Nephron (organoid): ENCODE measurements around the gene PDP2.

Experiments
- H3K27ac Mint-ChIP-seq, 3 experiments: 2 replicates each; pipeline ENCODE4 v1.8.0; 2020; ENCODE audit warnings: mixed read lengths in 3 of 3, mild to moderate bottlenecking in 2 of 3, moderate library complexity in 1 of 3
- H3K27me3 Mint-ChIP-seq: 2 replicates; pipeline ENCODE4 v1.8.0; 2021; ENCODE audit warnings: low read depth, mild to moderate bottlenecking, moderate library complexity, mixed read lengths
- H3K36me3 Mint-ChIP-seq: 2 replicates; pipeline ENCODE4 v1.8.0; 2020; ENCODE audit warnings: low read depth, mixed read lengths
- H3K4me1 Mint-ChIP-seq: 2 replicates; pipeline ENCODE4 v1.8.0; 2020; ENCODE audit warnings: mixed read lengths
- H3K4me3 Mint-ChIP-seq, 3 experiments: 2 replicates each; pipeline ENCODE4 v1.8.0; 2020; ENCODE audit warnings: mild to moderate bottlenecking in 3 of 3, mixed read lengths in 3 of 3, moderate library complexity in 2 of 3
- H3K9me3 Mint-ChIP-seq: 2 replicates; pipeline ENCODE4 v1.8.0; 2020; ENCODE audit warnings: mixed read lengths
- CTCF ChIP-seq, 3 experiments: fragments of 200-600 bp; sonication (generic); IDR thresholded peaks; one replicate each; pipeline ENCODE4 v1.5.0; 2021; ENCODE audit warnings: antibody characterized with exemption in 3 of 3; ENCODE audit not compliant: unreplicated experiment in 3 of 3

Gene PDP2

GRCh38 chr16:66918355-66918754, 38.0 kb downstream of the PDP2 start:
- H3K9me3 Mint-ChIP-seq = no peaks in the 10 kb centered on the region
- H3K27me3 Mint-ChIP-seq = peaks cover 48% of the 10 kb centered on the region
- H3K36me3 Mint-ChIP-seq = no peaks in the 10 kb centered on the region
- H3K27ac Mint-ChIP-seq = peak overlapping the region in 2 of 3 experiments; percentile 69 to 93
- TF ChIP-seq CTCF (IDR thresholded peaks at IDR 0.05; ENCODE audit: unreplicated experiment in 3 of 3) = no peak
- peak overlapping the region in 2 of 3 experiments; percentile 36 to 53 for H3K4me3 Mint-ChIP-seq
- H3K4me1 Mint-ChIP-seq = peaks cover 17% of the 10 kb centered on the region

DNA sequence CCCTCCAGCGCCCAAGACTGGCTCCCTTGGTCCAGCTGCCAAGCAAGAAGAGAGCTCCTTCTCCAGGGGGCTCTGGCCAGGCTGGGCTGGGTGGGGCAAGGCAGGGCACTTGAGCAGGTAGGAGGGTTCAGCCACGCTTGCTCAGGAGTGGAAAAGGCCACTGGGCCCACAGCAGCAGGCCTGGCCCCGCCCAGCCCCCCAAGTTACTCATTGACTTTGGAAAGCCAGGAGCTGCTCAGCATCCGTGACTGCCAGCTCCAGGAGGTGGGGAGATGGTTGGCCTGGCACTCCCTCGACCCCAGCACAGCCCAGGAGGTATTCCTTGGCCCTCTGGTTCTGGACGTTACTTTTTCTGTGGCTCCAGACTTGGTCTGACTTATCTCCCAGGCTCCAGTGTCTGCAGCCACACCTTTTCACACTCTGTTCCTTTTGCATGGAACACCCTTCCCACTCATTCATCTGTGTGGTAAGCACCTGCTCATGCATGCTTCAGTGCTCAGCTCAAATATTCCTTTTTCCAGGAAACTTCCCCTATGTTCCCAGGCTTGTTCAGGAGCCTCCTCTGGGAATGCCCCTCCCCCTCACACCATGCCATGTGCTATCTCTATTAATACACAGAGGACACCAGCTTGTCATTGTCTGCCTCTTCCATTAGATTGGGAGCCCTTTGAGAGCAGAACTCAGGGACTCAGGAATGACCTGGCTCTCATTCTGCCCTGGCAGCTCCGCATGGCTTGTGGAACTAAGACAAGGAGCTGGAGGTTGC, 38.7 kb downstream of the PDP2 start, which contains the start of gene CDH16:
Gene CDH16 (minus strand): TSS at position 83 of the 766 bp plus-strand sequence. CDS start 820 bp downstream, outside the sequence.
- Mint-ChIP-seq H3K4me1 (peaks cover 22% of the 10 kb centered on the region), H3K9me3 (no peaks in the 10 kb centered on the region), H3K4me3 (peak within 1 kb of the TSS; percentile 5 to 53 (median 53)), H3K36me3 (no peaks in the 10 kb centered on the region), H3K27me3 (peaks cover 52% of the 10 kb centered on the region), H3K27ac (peak within 1 kb of the TSS; percentile 69 to 93 (median 85))
- TF ChIP-seq CTCF (IDR thresholded peaks at IDR 0.05; ENCODE audit: unreplicated experiment in 3 of 3) = no peak

GRCh38 chr16:66919569-66920298, 39.4 kb downstream of the PDP2 start:
- Mint-ChIP-seq H3K9me3 (no peaks in the 10 kb centered on the region), H3K36me3 (no peaks in the 10 kb centered on the region), H3K4me1 (peaks cover 22% of the 10 kb centered on the region), H3K27me3 (peaks cover 53% of the 10 kb centered on the region), H3K4me3 (peak overlapping the region in 1 of 3 experiments; percentile 5), H3K27ac (peak overlapping the region; percentile 69 to 93 (median 85))
- no peak for TF ChIP-seq CTCF (IDR thresholded peaks at IDR 0.05; ENCODE audit: unreplicated experiment in 3 of 3)

- Mint-ChIP-seq H3K4me3 (no peak overlapping the region), H3K36me3 (no peaks in the 10 kb centered on the region), H3K27me3 (peaks cover 51% of the 10 kb centered on the region), H3K9me3 (no peaks in the 10 kb centered on the region), H3K27ac (peak overlapping the region; percentile 69 to 93 (median 85)), H3K4me1 (peaks cover 23% of the 10 kb centered on the region)
- no peak for TF ChIP-seq CTCF (IDR thresholded peaks at IDR 0.05; ENCODE audit: unreplicated experiment in 3 of 3)
Measured at GRCh38 chr16:66920299-66920590, 39.9 kb downstream of the PDP2 start.

DNA sequence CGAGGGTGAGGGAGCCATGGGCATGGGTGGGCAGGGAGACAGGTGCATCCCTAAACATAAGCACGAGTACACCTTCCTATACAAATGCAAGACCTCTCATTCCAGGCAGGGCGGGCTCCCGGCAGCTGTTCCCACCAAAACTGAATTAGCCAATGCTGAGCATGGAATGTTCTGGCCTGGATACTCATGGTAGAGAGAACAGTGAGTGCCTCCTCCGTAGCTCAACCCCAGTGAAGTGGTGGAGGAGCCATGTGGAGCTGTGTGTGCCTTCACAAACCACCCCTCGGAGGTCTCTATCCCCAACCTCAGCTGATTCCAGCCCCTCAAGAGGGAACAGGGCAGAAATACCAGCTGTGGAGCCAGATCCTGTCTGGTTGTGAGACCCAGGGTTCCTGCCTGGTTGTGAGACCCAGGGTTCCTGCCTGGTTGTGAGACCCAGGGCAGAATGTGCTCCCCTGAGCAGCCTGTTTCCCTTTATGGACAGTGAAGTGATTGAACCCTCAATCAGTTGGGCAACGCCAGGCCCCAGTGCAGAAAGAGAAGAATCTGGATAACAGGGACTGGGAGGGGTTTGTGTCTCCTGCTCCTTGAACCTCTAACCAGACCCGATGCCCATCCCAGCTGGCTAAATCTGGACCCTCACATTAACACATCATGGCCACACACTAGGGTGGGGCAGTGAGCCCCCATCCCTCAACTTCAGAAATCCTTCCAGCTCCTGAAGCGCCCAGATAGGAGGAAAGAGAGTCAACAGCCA, 40.8 kb downstream of the PDP2 start:
- no peak overlapping the region for H3K4me3 Mint-ChIP-seq
- peaks cover 31% of the 10 kb centered on the region for H3K4me1 Mint-ChIP-seq
- peaks cover 58% of the 10 kb centered on the region for H3K27me3 Mint-ChIP-seq
- H3K9me3 Mint-ChIP-seq = no peaks in the 10 kb centered on the region
- H3K27ac Mint-ChIP-seq = peak overlapping the region; percentile 28 to 47 (median 32)
- TF ChIP-seq CTCF (IDR thresholded peaks at IDR 0.05; ENCODE audit: unreplicated experiment in 3 of 3) = no peak
- no peaks in the 10 kb centered on the region for H3K36me3 Mint-ChIP-seq
